Activated naive CD8-positive, alpha-beta T cell treated with anti-CD3 and anti-CD28 coated beads for 36 hours (primary cell): Measurements from ENCODE around the gene MAPT. TPM values are rescaled to one million over a fixed set of nuclear protein-coding genes. Genes with fewer than 3 reads are reported as not detected.

Experiments used
- DNase-seq: peaks from one replicate; pipeline ENCODE4 v3.0.0; 2021
- H3K27ac Mint-ChIP-seq: one replicate; pipeline ENCODE4 v1.8.0; 2022; ENCODE audit warnings: mild to moderate bottlenecking, moderate library complexity, mixed read lengths
- H3K27me3 Mint-ChIP-seq: one replicate; pipeline ENCODE4 v1.8.0; 2022; ENCODE audit warnings: mild to moderate bottlenecking, mixed read lengths
- H3K36me3 Mint-ChIP-seq: one replicate; pipeline ENCODE4 v1.8.0; 2021; ENCODE audit warnings: mild to moderate bottlenecking, mixed read lengths
- H3K4me1 Mint-ChIP-seq: one replicate; pipeline ENCODE4 v1.8.0; 2021; ENCODE audit warnings: mixed read lengths
- H3K4me3 Mint-ChIP-seq: one replicate; pipeline ENCODE4 v1.8.0; 2022; ENCODE audit warnings: mild to moderate bottlenecking, moderate library complexity, mixed read lengths
- H3K9me3 Mint-ChIP-seq: one replicate; pipeline ENCODE4 v1.8.0; 2022; ENCODE audit warnings: mixed read lengths
- total RNA-seq, 2 experiments: library from RNA; stranded (reverse); gene quantifications; one replicate each; pipeline ENCODE4 v1.2.3, GENCODE V29; 2021

Gene MAPT
- total RNA-seq, 2 experiments from 2014 or later: 0.68 to 0.88 TPM

GRCh38 chr17:46038414-46038813 lies 144.1 kb downstream of the MAPT start:
- Mint-ChIP-seq H3K27ac (peak overlapping the region; percentile 36), H3K9me3 (no peaks in the 10 kb centered on the region), H3K4me3 (no peak overlapping the region), H3K27me3 (no peaks in the 10 kb centered on the region), H3K36me3 (peaks cover 34% of the 10 kb centered on the region), H3K4me1 (peaks cover 18% of the 10 kb centered on the region)
- DNase-seq: no peak

- Mint-ChIP-seq H3K4me3 (no peak overlapping the region), H3K36me3 (peaks cover 36% of the 10 kb centered on the region), H3K9me3 (no peaks in the 10 kb centered on the region), H3K27me3 (no peaks in the 10 kb centered on the region), H3K27ac (peak overlapping the region; percentile 14), H3K4me1 (peaks cover 18% of the 10 kb centered on the region)
- no peak for DNase-seq
These were observed 144.6 kb downstream of the MAPT start for GRCh38 chr17:46038937-46039336.

- H3K27ac Mint-ChIP-seq: no peak overlapping the region
- H3K9me3 Mint-ChIP-seq: no peaks in the 10 kb centered on the region
- peaks cover 34% of the 10 kb centered on the region for H3K36me3 Mint-ChIP-seq
- no peak overlapping the region for H3K4me3 Mint-ChIP-seq
- peaks cover 21% of the 10 kb centered on the region for H3K4me1 Mint-ChIP-seq
- no peaks in the 10 kb centered on the region for H3K27me3 Mint-ChIP-seq
- DNase-seq: no peak
These were observed 145.3 kb downstream of the MAPT start for GRCh38 chr17:46039592-46040186.

GRCh38 chr17:46042246-46042645 lies 147.9 kb downstream of the MAPT start:
- Mint-ChIP-seq H3K27ac (no peak overlapping the region), H3K36me3 (peaks cover 34% of the 10 kb centered on the region), H3K4me1 (peaks cover 19% of the 10 kb centered on the region), H3K27me3 (no peaks in the 10 kb centered on the region), H3K4me3 (no peak overlapping the region), H3K9me3 (no peaks in the 10 kb centered on the region)
- DNase-seq: no peak

GRCh38 chr17:46042925-46043324 lies 148.6 kb downstream of the MAPT start:
- H3K9me3 Mint-ChIP-seq: no peaks in the 10 kb centered on the region
- H3K27ac Mint-ChIP-seq: peak overlapping the region; percentile 66
- H3K4me3 Mint-ChIP-seq: no peak overlapping the region
- no peak for DNase-seq
- peaks cover 19% of the 10 kb centered on the region for H3K4me1 Mint-ChIP-seq
- H3K27me3 Mint-ChIP-seq: no peaks in the 10 kb centered on the region
- peaks cover 38% of the 10 kb centered on the region for H3K36me3 Mint-ChIP-seq

- Mint-ChIP-seq H3K27me3 (no peaks in the 10 kb centered on the region), H3K36me3 (peaks cover 39% of the 10 kb centered on the region), H3K9me3 (no peaks in the 10 kb centered on the region), H3K27ac (peak overlapping the region; percentile 66), H3K4me3 (no peak overlapping the region), H3K4me1 (peaks cover 24% of the 10 kb centered on the region)
- no peak for DNase-seq
These were observed 149.3 kb downstream of the MAPT start for GRCh38 chr17:46043606-46044005.

GRCh38 chr17:46044286-46044928 lies 150.1 kb downstream of the MAPT start:
- H3K27ac Mint-ChIP-seq: peak overlapping the region; percentile 68
- DNase-seq: no peak
- H3K27me3 Mint-ChIP-seq: no peaks in the 10 kb centered on the region
- no peak overlapping the region for H3K4me3 Mint-ChIP-seq
- H3K4me1 Mint-ChIP-seq: peaks cover 24% of the 10 kb centered on the region
- H3K36me3 Mint-ChIP-seq: peaks cover 42% of the 10 kb centered on the region
- H3K9me3 Mint-ChIP-seq: no peaks in the 10 kb centered on the region

- H3K27ac Mint-ChIP-seq: peak overlapping the region; percentile 68
- H3K4me1 Mint-ChIP-seq: peaks cover 26% of the 10 kb centered on the region
- no peaks in the 10 kb centered on the region for H3K27me3 Mint-ChIP-seq
- no peak overlapping the region for H3K4me3 Mint-ChIP-seq
- H3K9me3 Mint-ChIP-seq: no peaks in the 10 kb centered on the region
- peaks cover 44% of the 10 kb centered on the region for H3K36me3 Mint-ChIP-seq
- DNase-seq: no peak
These were observed 150.6 kb downstream of the MAPT start for GRCh38 chr17:46044989-46045388.

GRCh38 chr17:46045639-46046038 lies 151.3 kb downstream of the MAPT start:
- H3K27ac Mint-ChIP-seq: peak overlapping the region; percentile 76
- no peaks in the 10 kb centered on the region for H3K27me3 Mint-ChIP-seq
- H3K9me3 Mint-ChIP-seq: no peaks in the 10 kb centered on the region
- H3K4me3 Mint-ChIP-seq: no peak overlapping the region
- DNase-seq: no peak
- H3K4me1 Mint-ChIP-seq: peaks cover 31% of the 10 kb centered on the region
- H3K36me3 Mint-ChIP-seq: peaks cover 47% of the 10 kb centered on the region

GRCh38 chr17:46046957-46047356 lies 152.6 kb downstream of the MAPT start:
- no peaks in the 10 kb centered on the region for H3K27me3 Mint-ChIP-seq
- no peak for DNase-seq
- peaks cover 44% of the 10 kb centered on the region for H3K4me1 Mint-ChIP-seq
- no peak overlapping the region for H3K27ac Mint-ChIP-seq
- H3K36me3 Mint-ChIP-seq: peaks cover 58% of the 10 kb centered on the region
- H3K4me3 Mint-ChIP-seq: no peak overlapping the region
- H3K9me3 Mint-ChIP-seq: no peaks in the 10 kb centered on the region

GRCh38 chr17:46047398-46047797 lies 153.0 kb downstream of the MAPT start:
- peaks cover 49% of the 10 kb centered on the region for H3K4me1 Mint-ChIP-seq
- DNase-seq: no peak
- H3K4me3 Mint-ChIP-seq: no peak overlapping the region
- peaks cover 3% of the 10 kb centered on the region for H3K9me3 Mint-ChIP-seq
- peaks cover 62% of the 10 kb centered on the region for H3K36me3 Mint-ChIP-seq
- H3K27ac Mint-ChIP-seq: no peak overlapping the region
- no peaks in the 10 kb centered on the region for H3K27me3 Mint-ChIP-seq

GRCh38 chr17:46047856-46048255 lies 153.5 kb downstream of the MAPT start:
- no peak overlapping the region for H3K4me3 Mint-ChIP-seq
- H3K9me3 Mint-ChIP-seq: peaks cover 4% of the 10 kb centered on the region
- no peaks in the 10 kb centered on the region for H3K27me3 Mint-ChIP-seq
- H3K36me3 Mint-ChIP-seq: peaks cover 62% of the 10 kb centered on the region
- peaks cover 50% of the 10 kb centered on the region for H3K4me1 Mint-ChIP-seq
- DNase-seq: no peak
- H3K27ac Mint-ChIP-seq: no peak overlapping the region

- Mint-ChIP-seq H3K4me1 (peaks cover 53% of the 10 kb centered on the region), H3K27ac (no peak overlapping the region), H3K36me3 (peaks cover 67% of the 10 kb centered on the region), H3K27me3 (no peaks in the 10 kb centered on the region), H3K9me3 (peaks cover 11% of the 10 kb centered on the region), H3K4me3 (no peak overlapping the region)
- no peak for DNase-seq
These were observed 155.3 kb downstream of the MAPT start for GRCh38 chr17:46049656-46050055.

- Mint-ChIP-seq H3K27ac (peak overlapping the region; percentile 66), H3K4me3 (no peak overlapping the region), H3K9me3 (peaks cover 11% of the 10 kb centered on the region), H3K4me1 (peaks cover 60% of the 10 kb centered on the region), H3K36me3 (peaks cover 60% of the 10 kb centered on the region), H3K27me3 (no peaks in the 10 kb centered on the region)
- no peak for DNase-seq
These were observed 159.7 kb downstream of the MAPT start for GRCh38 chr17:46053911-46054534.

- peaks cover 52% of the 10 kb centered on the region for H3K4me1 Mint-ChIP-seq
- peaks cover 43% of the 10 kb centered on the region for H3K36me3 Mint-ChIP-seq
- H3K27me3 Mint-ChIP-seq: no peaks in the 10 kb centered on the region
- H3K27ac Mint-ChIP-seq: peak overlapping the region; percentile 80
- DNase-seq: no peak
- no peak overlapping the region for H3K4me3 Mint-ChIP-seq
- H3K9me3 Mint-ChIP-seq: peaks cover 11% of the 10 kb centered on the region
These were observed 162.5 kb downstream of the MAPT start for GRCh38 chr17:46056800-46057304.
